ENCODE data around the gene C1S. TPM values are rescaled to one million over a fixed set of nuclear protein-coding genes. Genes with fewer than 3 reads are reported as not detected.
"Not testable (repeated sequence)": the region's sequence is repeated elsewhere in the genome, so short reads cannot be mapped to it uniquely, and the experiment has no call there.

C1S gene
- total RNA-seq, 4 donors from 2014 or later = 55.9 to 187 (median 108) TPM

DNA sequence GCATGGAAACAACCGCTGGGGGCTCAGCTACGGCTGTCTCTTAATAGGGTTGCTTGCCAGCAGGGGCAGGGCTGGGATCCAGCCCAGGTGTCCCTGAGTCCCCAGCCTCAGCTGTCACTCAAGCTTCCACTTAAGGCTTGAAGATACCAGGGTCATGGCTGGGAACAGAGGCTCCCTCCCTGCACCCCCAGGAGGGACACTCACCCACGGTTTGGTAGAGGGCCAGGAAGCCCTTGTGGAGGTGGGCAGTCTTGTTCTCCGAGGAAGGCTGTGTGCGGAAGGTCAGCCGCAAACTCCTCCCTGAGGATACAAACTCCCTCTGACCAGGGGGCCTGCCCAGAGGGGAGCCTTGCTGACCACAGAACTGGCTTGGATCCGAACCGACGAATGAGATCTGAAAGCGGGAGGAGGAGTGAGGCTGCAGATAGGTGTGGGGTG is 41.2 kb downstream of the C1S start:
- H3K4me1 ChIP-seq = no peaks in the 10 kb centered on the region
- peak in 1 of 3 donors; percentile 41 for DNase-seq
- TF ChIP-seq POLR2A (IDR thresholded peaks at IDR 0.05) = no peak
- TF ChIP-seq, protein P1, sequence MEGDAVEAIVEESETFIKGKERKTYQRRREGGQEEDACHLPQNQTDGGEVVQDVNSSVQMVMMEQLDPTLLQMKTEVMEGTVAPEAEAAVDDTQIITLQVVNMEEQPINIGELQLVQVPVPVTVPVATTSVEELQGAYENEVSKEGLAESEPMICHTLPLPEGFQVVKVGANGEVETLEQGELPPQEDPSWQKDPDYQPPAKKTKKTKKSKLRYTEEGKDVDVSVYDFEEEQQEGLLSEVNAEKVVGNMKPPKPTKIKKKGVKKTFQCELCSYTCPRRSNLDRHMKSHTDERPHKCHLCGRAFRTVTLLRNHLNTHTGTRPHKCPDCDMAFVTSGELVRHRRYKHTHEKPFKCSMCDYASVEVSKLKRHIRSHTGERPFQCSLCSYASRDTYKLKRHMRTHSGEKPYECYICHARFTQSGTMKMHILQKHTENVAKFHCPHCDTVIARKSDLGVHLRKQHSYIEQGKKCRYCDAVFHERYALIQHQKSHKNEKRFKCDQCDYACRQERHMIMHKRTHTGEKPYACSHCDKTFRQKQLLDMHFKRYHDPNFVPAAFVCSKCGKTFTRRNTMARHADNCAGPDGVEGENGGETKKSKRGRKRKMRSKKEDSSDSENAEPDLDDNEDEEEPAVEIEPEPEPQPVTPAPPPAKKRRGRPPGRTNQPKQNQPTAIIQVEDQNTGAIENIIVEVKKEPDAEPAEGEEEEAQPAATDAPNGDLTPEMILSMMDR (IDR thresholded peaks at IDR 0.05) = no peak
- no peaks in the 10 kb centered on the region for H3K9me3 ChIP-seq
- no peak overlapping the region for H3K27ac ChIP-seq
- H3K36me3 ChIP-seq = peaks cover 0 to 25% (median 0%) of the 10 kb centered on the region in 3 donors
- no peaks in the 10 kb centered on the region for H3K27me3 ChIP-seq
- no peak overlapping the region for H3K4me3 ChIP-seq

DNA sequence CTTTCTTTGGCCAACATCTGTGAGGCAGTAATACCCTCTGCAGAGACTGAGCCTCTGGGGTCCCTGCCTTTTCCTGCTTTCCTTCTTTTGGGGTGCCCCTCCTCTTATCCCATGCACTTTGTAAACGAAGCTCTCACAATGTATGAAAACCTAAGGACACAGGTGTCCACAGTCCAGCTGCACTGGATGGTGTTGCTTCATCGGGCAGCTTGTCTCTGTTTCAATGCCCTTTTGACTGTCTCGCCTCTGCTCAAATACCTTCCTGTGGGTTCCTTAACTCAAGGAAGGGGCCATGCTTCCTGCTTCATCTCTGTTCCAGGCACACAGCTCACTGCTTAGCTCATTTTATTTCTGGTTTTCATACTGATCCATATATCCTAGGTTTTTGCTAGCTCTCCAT is 42.1 kb downstream of the C1S start:
- Histone ChIP-seq H3K27ac (no peak overlapping the region), H3K4me3 (no peak overlapping the region), H3K4me1 (no peaks in the 10 kb centered on the region), H3K27me3 (no peaks in the 10 kb centered on the region), H3K36me3 (peaks cover 0 to 25% (median 0%) of the 10 kb centered on the region in 3 donors), H3K9me3 (no peaks in the 10 kb centered on the region)
- DNase-seq = no peak
- no peak for TF ChIP-seq POLR2A (IDR thresholded peaks at IDR 0.05)
- TF ChIP-seq, protein P1 (IDR thresholded peaks at IDR 0.05) = no peak

DNA sequence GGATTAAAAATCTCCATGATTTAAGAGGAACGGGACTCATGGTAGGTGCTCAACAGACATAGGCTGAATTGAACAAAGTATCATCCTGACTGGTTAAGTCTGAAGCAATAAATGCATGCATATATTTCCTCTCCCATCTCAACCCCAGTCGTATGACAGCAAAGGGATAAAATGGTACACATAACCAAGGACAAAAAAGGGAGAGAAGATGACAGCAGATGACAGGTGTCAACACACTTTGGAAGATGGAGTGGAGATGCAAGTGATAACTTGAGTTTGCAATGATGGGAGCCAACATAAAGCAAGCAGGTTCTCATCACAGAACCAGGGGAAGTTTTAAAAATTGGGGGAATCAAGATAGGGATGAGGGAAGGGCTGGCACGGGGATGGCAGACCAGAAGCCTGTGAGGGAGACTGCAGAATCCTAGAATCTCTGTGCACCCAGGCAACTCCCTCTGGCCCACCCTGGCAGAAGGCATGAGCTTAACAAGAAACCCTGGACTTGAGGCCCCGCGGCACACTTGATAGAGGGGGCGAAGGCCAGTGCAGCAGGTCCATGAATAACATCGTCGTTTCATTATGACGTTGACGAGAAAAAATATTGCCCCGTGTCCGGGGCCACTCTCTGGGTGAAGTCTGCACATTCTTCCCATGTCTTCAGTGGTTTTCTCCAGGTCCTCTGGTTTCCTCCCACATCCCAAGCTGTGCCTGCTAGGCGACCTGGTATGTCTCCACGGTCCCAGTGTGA is 43.5 kb downstream of the C1S start:
- no peak for TF ChIP-seq POLR2A (IDR thresholded peaks at IDR 0.05)
- TF ChIP-seq, protein P1 (IDR thresholded peaks at IDR 0.05) = no peak
- Histone ChIP-seq H3K27ac (no peak overlapping the region), H3K36me3 (peaks cover 0 to 16% (median 0%) of the 10 kb centered on the region in 3 donors), H3K4me3 (no peak overlapping the region), H3K4me1 (no peaks in the 10 kb centered on the region), H3K27me3 (no peaks in the 10 kb centered on the region), H3K9me3 (no peaks in the 10 kb centered on the region)
- peak in 1 of 3 donors; percentile 34 for DNase-seq

DNA sequence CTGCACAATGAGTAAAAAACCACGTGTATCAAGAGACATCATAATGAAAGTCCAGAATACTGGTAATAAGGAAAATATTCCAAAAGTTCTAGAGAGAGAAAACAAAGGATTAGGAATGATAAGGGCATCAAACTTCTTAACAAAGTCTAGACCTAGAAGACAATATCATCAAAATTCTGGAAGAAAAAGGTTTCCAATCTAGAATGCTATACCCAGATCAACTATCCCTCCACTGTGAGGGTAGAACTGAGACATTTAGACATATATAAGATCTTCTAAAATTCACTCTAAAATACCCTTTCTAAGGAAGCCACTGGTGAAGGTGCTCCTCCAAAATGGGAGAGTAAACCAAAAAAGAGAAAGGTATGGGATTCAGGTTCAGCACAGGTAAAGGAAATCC is 45.6 kb downstream of the C1S start:
- H3K4me1 ChIP-seq = peaks cover 0 to 6% (median 5%) of the 10 kb centered on the region in 4 donors
- H3K9me3 ChIP-seq = no peaks in the 10 kb centered on the region
- H3K36me3 ChIP-seq = peaks cover 0 to 16% (median 0%) of the 10 kb centered on the region in 3 donors
- H3K27ac ChIP-seq = no peak overlapping the region
- DNase-seq = no peak
- no peak overlapping the region for H3K4me3 ChIP-seq
- TF ChIP-seq POLR2A (IDR thresholded peaks at IDR 0.05) = no peak
- TF ChIP-seq, protein P1 (IDR thresholded peaks at IDR 0.05) = no peak
- H3K27me3 ChIP-seq = no peaks in the 10 kb centered on the region

DNA sequence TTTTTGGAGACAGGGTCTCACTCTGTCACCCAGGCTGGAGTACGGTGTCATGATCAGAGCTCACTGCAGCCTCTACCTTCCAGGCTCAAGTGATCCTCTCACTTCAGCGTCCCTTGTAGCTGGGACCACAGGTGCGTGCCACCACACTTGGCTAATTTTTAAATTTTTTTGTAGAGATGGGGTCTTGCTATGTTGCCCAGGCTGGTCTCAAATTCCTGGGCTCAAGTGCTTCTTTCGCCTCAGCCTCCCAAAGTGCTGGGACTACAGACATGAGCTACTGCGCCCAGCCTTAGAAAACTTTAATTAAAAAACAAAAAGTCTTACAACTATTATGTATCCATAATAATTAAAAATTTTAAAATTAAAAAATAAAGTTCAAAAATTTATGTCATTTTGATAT is 46.7 kb downstream of the C1S start:
- H3K36me3 ChIP-seq, DNase-seq, H3K4me1 ChIP-seq, H3K9me3 ChIP-seq, H3K27me3 ChIP-seq: not testable (repeated sequence)
- Histone ChIP-seq H3K27ac (peak overlapping the region in 3 of 4 donors; percentile 89 to 96 (median 92)), H3K4me3 (peak overlapping the region in 1 of 4 donors; percentile 72)

DNA sequence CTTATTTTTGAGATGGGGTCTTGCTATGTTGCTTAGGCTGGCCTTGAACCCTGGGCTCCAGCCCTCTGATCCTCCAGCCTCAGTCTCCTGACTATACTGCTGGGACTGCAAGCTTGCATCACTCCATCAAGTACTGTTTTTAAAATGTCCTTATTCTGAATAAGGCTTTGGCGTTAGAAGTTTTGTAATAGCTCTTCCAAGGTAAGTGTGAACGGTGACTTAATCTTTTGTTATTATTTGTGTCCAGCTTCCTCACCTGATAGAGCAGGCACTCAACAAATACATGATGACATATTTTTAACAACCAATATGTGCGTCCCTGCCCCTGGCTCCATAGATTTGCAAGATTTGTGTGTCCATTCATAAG is 47.1 kb downstream of the C1S start:
- no peak for DNase-seq
- peak overlapping the region; percentile 89 to 96 (median 94) for H3K27ac ChIP-seq
- peak overlapping the region; percentile 55 to 72 (median 62) for H3K4me3 ChIP-seq
- no peaks in the 10 kb centered on the region for H3K27me3 ChIP-seq
- peaks cover 0 to 7% (median 0%) of the 10 kb centered on the region in 3 donors for H3K36me3 ChIP-seq
- peaks cover 0 to 6% (median 5%) of the 10 kb centered on the region in 4 donors for H3K4me1 ChIP-seq
- no peak for TF ChIP-seq POLR2A (IDR thresholded peaks at IDR 0.05)
- TF ChIP-seq, protein P1 (IDR thresholded peaks at IDR 0.05) = no peak
- no peaks in the 10 kb centered on the region for H3K9me3 ChIP-seq
